Dermis blood vessel endothelial cell (primary cell): ENCODE results near the gene KIF3C. TPM values are rescaled to one million over a fixed set of nuclear protein-coding genes. Genes with fewer than 3 reads are reported as not detected.
"Not testable (repeated sequence)": the region's sequence is repeated elsewhere in the genome, so short reads cannot be mapped to it uniquely, and the experiment has no call there.

Experiments
- DNase-seq: peaks from one replicate; pipeline ENCODE4 v3.0.0; 2010
- total RNA-seq: library from RNA; depleted of rRNA; stranded (reverse); fragments of >200 nt; gene quantifications from 2 replicates; pipeline ENCODE4 v1.2.3, GENCODE V29; 2014

Gene KIF3C
- total RNA-seq, 1 donor from 2014 or later = 12.6 TPM

DNA sequence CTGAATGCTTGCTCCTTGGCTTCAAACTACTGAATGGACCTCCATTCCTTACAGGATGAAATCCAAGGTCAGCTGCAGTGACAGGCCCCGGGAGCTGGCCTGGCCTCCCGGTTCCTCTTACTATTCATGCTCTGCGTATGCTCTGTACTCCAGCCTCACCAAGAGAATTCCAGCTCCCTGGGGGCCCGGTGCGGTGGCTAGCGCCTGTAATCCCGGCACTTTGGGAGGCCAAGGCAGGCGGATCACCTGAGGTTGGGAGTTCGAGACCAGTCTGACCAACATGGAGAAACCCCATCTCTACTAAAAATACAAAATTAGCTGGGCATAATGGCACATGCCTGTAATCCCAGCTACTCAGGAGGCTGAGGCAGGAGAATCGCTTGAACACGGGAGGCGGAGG lies 23.7 kb downstream of the KIF3C start:
- DNase-seq = not testable (repeated sequence)

DNA sequence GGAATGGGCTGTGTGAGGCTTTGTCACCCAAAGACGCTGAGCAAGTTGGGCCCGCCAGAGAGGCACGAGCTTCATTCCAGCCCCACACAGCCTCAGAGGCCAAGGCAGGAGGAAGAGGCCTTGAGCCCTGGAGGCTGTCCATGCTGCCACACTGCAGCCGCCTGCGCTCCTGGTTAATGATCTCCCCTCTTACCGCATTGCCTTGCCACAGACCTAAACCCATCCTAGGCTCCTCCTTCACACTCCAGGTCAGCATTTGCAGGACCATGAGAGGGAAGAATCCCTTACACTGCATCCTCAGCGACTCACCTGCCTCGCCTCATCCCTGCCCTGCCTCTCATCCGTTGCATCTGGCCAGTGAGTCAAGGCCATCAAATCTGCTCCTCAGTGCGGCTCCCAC lies 24.6 kb downstream of the KIF3C start:
- DNase-seq = no peak

DNA sequence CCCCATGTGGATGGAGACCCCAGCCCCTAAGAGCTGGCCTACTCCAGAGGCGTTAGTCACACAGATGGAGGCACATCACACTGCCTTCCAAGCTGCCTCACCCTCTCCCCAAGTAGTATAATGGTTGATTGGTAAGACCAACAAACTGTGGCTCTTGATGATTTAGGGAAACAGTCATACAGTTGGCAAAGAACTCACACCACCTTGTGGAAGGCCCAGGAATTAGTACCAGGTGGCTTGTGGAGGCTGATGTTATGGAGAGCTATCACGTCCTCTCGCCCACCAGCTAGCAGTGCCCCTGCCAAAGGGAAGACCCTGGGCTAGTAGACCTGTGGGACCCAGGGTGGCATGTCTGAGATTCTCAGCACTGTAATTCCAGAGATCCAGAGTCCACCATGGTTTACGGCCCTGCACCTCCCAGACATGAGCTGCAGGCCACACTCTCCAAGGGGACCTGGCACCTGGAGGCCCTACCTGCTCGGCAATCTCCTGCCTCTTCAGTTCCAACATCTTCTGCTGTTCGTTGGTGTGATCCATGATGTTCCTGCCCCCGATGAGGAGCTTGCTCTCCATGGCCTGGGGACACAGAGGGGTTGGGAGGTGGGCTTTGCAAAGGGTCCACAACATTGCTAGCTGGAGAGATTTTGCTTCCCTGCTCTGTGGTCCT lies 26.3 kb downstream of the KIF3C start:
- no peak for DNase-seq

DNA sequence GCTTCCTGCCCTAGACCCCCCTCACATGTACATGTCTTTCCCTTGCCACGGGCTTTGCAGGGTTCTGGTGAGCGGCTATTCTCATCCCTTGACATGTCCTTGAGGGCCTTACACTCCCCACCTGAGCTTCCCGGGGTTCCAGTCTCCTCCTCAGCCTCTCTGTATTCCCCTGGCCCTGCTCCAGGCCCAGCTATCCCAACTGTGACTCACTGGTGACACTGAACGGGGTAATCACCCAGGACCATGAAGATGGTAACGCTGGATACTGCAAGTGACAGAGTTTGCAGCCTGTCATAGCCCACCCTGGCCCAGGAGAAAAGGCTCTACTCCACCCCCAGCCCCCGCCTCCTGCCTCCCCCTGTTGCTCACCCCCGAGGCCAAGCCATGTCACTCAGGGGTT lies 27.3 kb downstream of the KIF3C start:
- no peak for DNase-seq

DNA sequence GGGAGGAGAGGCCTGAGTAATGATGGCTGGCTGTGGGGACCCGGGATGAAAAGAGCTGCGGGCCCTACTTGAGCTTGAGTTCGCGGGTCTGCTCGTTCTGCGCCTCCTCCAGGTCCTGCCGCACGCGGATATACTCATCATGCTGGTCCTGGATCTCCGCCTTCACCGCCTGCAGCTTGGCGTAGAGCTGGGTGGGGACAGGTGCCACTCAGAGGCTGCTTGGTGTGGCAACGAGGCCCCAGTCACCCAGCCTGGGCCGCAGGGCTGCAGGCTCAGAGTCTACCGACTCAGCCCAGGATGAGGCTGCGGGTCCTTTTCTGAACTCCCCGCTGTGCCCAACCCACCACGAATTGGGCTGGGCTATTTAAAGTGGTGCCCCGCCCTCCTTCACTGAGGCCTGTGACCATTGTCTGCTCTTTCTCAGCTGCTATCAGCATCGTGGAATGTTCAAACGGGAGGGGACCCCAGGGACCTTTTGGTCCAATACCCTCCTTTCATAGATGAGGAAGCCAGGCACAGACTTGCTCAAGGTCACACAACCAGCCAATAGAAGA lies 28.0 kb downstream of the KIF3C start:
- DNase-seq = no peak

DNA sequence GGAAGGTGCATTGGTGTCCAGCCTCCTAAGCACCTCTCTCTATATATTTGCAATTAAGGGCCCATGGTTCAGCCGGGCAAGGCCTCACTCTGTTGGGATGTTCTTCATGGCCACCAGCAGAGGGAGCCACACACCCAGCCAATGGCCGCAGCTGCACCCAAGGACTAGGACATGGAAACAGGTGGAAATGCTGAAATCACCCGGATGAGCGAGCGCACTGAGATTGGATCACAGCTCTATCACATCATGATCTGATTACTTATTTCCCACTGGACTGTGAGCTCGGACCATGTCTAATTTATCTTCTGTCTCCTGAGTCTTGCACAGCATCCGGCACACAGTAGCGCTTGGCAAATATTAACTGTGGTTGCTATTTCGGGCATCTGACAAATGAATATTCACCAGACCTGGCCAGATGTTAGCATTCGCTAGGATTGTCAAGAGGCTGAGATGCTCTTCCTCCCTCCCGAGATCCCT lies 31.2 kb downstream of the KIF3C start:
- peak; percentile 96 for DNase-seq

DNA sequence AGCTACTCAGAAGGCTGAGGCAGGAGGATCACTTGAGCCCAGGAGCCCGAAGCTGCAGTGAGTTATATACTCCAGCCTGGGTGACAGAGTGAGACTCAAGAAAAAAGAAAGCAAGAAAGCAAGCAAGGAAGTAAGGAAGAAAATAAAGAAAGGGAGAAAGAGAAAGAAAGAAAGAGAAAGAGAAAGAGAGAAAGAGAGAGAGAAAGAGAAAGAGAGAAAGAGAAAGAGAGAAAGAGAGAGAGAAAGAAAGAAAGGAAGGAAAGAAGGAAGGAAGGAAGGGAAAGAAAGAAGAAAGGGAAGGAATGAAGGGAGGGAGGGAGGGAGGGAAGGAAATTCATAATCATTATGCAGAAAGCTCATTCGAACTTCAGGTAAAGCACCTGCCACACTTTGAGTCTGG lies 33.9 kb downstream of the KIF3C start:
- DNase-seq = no peak

DNA sequence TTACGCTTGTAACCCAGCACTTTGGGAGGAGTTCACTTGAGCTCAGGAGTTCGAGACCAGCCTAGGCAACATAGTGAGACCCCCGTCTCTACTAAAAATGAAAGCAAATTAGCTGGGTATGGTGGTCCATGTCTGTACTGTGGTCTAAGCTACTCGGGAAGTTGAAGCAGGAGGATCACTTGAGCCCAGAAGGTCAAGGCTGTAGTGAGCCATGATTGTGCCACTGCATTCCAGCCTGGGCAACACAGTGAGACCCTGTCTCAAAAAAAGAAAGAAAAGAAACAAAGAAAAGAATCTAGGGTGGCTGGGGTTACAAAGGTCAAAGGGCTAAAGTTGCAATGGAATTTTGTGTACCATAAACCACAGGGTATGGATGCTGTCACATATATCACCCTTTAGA lies 41.3 kb downstream of the KIF3C start:
- DNase-seq = no peak

DNA sequence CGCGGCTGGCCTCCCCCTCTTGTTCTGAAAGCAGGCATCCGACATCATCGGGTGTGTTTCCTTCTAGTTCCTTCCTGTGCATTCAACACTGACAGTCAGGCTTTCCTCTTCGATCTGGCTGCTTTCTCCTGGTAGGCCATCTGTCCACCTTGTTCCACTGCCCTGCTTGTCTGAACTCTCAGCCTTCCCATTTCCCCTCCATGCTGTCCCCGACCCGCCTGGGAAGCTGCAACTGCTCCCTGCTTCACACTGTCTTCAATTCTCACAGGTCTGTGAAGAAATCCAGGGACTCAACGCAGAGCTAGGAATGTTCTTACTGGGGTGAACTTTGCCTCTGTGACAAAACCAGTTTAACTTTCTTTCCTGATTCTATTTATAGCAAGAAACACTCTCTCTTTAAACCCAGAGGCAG lies 43.0 kb downstream of the KIF3C start:
- peak; percentile 63 for DNase-seq

DNA sequence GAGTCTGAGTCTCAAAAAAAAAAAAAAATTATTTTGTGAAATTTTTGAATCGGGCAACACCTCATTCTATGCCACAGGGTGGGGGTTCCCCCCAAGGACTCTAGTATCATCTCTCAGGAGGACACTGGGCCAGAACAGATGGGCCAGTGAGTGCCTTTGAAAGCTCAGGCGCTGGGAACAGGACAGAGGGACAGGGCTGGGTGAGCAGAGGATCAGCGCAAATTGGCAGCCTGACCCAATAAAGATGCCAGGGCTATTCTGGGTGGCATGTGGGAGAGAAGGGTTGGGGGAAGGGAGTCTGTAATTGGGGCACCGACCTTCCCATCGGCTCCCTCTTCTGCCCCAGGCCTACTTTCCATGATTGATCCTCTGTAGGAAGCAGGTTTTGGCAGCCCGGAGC lies 44.0 kb downstream of the KIF3C start:
- DNase-seq = no peak

DNA sequence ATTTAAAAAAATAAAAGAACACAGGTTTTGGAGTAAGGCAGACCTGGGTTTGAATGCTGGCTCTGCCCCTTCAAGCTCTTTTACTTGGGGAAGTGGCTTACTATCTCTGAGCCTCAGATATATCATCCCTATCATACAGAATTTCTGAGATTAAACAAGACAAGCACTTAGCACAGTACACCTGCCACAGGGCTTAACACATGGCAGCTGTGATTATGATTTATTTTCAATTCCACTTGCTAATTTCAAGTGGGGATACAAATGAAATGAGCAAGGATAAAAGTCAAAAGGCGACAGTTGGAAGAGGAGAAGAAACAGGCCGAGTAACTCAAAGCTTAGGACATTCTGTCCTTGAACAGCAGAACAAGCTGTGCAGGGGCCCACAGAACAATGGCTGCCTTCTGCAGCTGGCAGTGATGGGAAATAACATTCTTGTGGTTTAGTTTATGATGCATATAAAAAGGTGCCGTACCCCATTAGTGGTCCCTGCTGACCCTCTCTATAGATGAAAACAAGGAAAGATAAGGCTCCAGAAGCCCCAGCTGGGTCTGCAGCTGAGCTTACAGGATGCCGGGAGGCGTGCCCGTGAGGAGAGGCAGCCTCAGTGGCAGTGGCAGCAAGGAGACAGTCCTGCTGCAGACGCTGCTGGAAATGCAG lies 45.3 kb downstream of the KIF3C start:
- DNase-seq = no peak

DNA sequence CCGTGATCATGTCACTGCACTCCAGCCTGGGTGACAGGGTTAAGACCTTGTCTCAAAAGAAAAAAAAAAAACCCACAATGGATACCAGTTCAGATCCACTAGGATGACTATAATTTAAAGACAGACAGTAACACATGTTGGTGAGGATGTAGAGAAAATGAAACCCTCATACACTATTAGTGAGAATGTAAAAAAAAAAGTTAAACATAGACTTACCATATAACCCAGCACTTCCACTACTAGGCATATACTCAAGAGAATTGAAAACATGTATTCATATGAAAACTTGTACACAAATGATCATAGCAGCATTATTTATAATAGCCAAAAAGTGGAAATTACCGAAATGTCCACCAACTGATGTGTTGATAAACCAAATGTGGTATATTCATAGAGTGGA lies 48.7 kb downstream of the KIF3C start:
- DNase-seq = no peak

DNA sequence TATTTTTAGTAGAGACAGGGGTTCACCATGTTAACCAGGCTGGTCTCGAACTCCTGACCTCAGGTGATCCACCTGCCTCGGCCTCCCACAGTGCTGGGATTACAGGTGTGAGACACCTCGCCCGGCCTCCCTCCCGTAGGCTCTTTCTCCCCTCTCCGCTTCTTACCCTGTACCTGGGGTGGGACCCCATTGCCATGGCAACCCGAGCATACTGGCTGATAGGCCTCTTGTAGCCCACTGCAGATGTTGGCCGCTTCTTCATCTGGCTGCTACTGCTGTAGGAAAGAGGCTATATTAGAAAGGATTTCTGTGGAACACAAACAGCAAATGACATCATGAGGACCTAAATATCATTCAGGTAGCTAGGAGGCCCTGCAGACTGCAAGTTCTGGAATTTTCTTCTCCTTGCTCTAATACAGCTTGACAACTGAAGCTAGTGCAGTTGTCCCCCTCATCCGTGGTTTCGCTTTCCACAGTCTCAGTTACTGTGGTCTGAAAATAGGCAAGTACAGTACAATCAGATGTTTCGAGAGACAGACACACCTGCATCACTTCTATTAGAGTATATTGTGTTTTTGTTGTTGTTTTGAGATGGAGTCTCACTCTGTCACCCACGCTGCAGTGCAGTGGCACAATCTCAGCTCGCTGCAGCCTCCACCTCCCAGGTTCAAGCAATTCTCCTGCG lies 52.4 kb downstream of the KIF3C start:
- no peak for DNase-seq

DNA sequence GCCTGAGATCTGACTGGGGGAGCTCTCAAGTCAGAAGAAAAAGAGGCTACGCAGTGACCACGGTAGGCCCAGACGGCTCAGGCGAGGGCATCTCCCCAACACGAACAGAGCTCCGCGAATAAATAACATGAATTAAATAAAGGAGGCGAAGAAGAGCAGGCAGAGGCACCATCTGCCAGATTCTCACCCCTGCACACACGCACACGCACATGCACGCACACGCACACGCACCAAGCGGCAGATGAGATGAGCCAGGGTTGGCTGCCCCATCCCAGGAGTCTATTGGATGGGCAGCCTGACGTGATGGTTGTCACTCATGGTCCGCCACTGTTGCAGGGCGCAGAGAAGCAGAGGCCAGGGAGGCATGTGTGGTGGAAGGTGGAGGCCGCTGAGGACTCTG lies 53.6 kb downstream of the KIF3C start:
- no peak for DNase-seq

DNA sequence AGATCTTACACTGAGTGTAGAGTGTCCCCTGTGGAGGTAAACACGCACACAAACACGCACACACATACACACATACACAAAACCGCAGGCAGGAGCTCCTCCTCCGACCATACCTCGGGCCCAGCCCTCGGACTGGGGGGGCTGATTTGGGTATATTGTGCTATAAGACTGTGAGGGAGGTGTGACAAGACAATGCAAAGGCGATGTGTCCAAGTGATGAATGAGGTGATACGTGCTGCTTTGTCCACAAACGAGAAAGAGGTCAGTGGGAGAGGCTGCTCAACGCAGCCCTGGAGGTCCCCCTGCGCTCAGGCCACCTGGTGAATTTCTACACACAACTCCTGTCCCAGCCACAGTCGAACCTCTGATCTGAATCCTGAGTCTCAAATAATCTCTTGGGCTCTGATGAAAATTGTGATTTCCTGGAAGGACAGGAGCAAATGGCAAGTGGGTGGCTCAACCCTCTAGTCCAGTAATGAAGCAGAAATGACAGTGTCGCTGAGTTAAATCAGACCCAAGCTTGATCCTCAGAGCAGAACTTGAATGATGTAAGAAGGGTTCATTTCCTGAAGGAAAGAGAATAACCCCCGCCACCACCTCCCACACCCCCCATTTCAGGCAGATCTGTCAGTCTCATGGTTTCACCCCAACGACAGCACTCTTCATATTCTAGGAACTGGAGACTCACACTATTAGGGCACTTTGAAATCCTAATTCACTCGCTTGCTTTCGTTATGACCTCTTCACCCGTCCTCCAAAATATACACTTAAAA lies 55.1 kb downstream of the KIF3C start:
- no peak for DNase-seq

DNA sequence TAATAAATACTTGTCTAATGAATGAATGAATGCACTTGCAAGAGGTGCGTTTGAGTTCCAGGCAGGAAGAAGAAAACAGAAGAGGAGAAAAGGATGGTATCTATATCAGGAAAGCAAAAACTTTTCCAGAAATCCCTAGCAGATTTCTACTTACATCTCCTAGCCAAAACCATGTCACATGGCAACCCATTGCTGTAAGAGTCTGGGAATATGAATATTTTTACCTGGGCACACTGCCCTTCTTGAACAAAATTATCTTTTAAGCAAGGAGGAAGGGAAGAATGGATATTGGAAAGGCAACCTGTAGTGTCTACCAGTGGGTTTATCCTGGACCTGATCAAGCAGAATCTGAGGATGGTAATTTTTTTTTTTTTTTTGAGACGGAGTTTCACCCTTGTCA lies 59.8 kb downstream of the KIF3C start:
- DNase-seq = no peak

DNA sequence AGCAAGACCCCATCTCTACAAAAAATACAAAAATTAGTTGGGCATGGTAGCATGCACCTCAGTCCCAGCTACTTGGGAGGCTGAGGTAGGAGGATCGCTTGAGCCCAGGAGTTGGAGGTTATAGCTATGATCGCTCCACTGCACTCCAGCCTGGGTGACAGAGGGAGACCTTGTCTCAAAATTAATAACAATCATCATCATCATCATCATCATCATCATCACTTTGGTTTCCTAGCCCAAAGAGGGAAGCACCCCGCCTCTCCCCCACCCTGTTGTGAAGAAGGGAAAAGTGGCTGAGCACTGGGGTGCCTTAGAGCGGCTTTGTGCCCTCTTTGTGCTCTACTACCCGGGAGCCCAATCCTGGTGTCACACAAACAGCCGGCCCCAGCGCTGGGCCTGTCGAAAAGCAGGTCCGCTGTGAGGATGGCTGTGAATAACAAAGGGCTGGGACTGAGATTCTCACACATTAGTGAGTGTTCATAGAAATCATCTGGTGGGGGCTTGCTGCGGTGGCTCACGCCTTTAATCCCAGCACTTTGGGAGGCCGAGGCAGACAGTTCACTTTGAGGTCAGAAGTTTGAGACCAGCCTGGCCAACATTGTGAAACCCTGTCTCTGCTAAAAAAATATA lies 61.4 kb downstream of the KIF3C start:
- no peak for DNase-seq

DNA sequence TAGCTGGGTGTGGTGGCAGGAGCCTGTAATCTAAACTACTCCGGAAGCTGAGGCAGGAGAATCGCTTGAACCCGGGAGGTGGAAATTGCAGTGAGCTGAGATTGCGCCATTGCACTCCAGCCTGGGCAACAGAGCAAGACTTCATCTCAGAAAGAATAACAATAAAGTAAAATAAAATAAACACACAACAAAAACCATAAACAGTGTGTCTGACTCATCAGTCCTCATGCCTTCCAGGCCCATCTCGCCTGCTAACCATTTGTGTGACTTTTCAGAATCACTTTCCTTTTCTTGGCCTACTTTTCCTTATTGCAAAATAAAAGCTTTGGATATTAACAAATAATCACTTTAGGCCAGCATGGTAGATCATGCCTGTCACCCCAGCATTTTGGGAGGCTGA lies 62.0 kb downstream of the KIF3C start:
- no peak for DNase-seq

DNA sequence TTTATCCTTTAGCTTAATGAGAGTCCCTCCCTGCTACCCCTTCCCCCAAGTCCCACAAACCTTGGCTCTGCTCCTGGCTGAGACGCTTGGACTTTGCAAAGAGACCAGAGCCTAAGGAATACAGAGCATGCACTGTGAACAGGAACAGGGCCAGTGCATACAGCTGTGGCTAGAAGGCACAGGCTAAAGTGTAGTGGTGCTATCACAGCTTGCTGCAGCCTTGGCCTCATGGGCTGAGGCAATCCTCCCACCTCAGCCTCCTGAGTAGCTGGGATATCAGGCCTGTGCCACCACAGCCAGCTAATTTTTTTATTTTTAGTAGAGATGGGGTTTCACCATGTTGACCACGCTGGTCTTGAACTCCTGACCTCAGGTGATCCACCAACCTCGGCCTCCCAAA lies 64.5 kb downstream of the KIF3C start:
- no peak for DNase-seq

DNA sequence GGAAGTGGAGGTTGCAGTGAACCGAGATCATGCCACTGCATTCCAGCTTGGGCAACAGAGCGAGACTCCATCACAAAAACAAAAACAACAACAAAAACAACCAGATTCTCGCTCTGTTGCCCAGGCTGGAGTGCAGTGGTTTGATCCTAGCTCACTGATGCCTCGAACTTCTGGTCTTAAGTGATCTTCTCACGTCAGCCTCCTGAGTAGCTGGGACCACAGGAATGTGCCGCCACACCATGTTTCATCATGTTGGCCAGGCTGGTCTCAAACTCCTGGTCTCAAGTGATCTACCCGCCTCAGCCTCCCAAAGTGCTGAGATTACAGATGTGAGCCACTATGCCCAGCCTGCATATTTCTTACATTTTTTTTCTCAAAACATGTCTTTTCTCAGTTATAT lies 64.9 kb downstream of the KIF3C start:
- DNase-seq = not testable (repeated sequence)

DNA sequence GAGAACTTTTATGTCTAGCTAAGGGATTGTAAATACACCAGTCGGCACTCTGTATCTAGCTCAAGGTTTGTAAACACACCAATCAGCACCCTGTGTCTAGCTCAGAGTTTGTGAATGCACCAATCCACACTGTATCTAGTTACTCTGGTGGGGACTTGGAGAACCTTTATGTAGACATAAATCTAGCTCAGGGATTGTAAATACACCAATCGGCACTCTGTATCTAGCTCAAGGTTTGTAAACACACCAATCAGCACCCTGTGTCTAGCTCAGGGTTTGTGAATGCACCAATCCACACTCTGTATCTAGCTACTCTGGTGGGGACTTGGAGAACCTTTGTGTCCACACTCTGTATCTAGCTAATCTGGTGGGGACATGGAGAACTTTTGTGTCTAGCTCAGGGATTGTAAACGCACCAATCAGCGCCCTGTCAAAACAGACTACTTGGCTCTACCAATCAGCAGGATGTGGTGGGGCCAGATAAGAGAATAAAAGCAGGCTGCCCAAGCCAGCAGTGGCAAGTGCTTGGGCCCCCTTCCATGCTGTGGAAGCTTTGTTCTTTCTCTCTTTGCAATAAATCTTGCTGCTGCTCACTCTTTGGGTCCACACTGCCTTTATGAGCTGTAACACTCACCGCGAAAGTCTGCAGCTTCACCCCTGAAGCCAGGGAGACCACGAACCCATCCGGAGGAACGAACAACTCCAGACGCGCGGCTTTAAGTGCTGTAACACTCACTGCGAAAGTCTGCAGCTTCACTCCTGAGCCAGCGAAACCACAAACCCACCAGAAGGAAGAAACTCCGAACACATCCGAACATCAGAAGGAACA lies 66.1 kb downstream of the KIF3C start:
- DNase-seq = not testable (repeated sequence)
